ENCODE measurements around the gene RNF144A. TPM values are rescaled to one million over a fixed set of nuclear protein-coding genes. Genes with fewer than 3 reads are reported as not detected.
"Not testable (repeated sequence)": the region's sequence is repeated elsewhere in the genome, so short reads cannot be mapped to it uniquely, and the experiment has no call there.

The RNF144A gene
- total and polyA plus RNA-seq, 2 experiments from 2014 or later = 5.4 to 10.1 TPM

GRCh38 chr2:6934758-6935651 is 17.8 kb downstream of the RNF144A start:
- Histone ChIP-seq H3K9me3 (ENCODE audit: low read depth) (no peaks in the 10 kb centered on the region), H3K79me2 (peaks cover 32% of the 10 kb centered on the region), H3K4me1 (ENCODE audit: insufficient read depth) (no peaks in the 10 kb centered on the region), H3K36me3 (replicated peaks; ENCODE audit: insufficient read depth, low read depth) (no peaks in the 10 kb centered on the region), H2AFZ (no peak overlapping the region), H3K27me3 (no peaks in the 10 kb centered on the region), H3K4me2 (no peak overlapping the region), H4K20me1 (ENCODE audit: insufficient read depth, poor library complexity, severe bottlenecking) (no peaks in the 10 kb centered on the region), H3K4me3 (no peak overlapping the region), H3K9me2 (replicated peaks; ENCODE audit: insufficient read depth) (no peaks in the 10 kb centered on the region), H3K27ac (no peak overlapping the region)
- DNase-seq (ENCODE audit: low spot score) = no peak
- TF ChIP-seq CTCF (IDR thresholded peaks at IDR 0.05; ENCODE audit: poor library complexity) (no peak), EZH2 (IDR thresholded peaks at IDR 0.05; ENCODE audit: borderline replicate concordance) (no peak), EZH2phosphoT487 (IDR thresholded peaks at IDR 0.05; ENCODE audit: low read depth, severe bottlenecking, unreplicated experiment) (no peak)
- WGBS (ENCODE audit: low lambda C conversion rate, missing lambda C conversion rate) = 90% methylated on average over 11 of the region's 11 CpGs

- not testable (repeated sequence) for DNase-seq (ENCODE audit: low spot score); H3K4me1 ChIP-seq (ENCODE audit: insufficient read depth); H3K4me3 ChIP-seq; H2AFZ ChIP-seq; H3K9me3 ChIP-seq (ENCODE audit: low read depth); H4K20me1 ChIP-seq (ENCODE audit: insufficient read depth, poor library complexity, severe bottlenecking); H3K4me2 ChIP-seq; H3K36me3 ChIP-seq (replicated peaks; ENCODE audit: insufficient read depth, low read depth); H3K9me2 ChIP-seq (replicated peaks; ENCODE audit: insufficient read depth); H3K27me3 ChIP-seq; H3K27ac ChIP-seq
- 92% methylated on average over 4 of the region's 4 CpGs for WGBS (ENCODE audit: low lambda C conversion rate, missing lambda C conversion rate)
- H3K79me2 ChIP-seq = peaks cover 32% of the 10 kb centered on the region
Observed at GRCh38 chr2:6935652-6936020, 18.4 kb downstream of the RNF144A start.

- no peak overlapping the region for H3K4me2 ChIP-seq
- no peaks in the 10 kb centered on the region for H3K9me3 ChIP-seq (ENCODE audit: low read depth)
- H4K20me1 ChIP-seq (ENCODE audit: insufficient read depth, poor library complexity, severe bottlenecking) = no peaks in the 10 kb centered on the region
- H3K4me1 ChIP-seq (ENCODE audit: insufficient read depth) = no peaks in the 10 kb centered on the region
- 93% methylated on average over 2 of the region's 2 CpGs for WGBS (ENCODE audit: low lambda C conversion rate, missing lambda C conversion rate)
- H2AFZ ChIP-seq = no peak overlapping the region
- H3K36me3 ChIP-seq (replicated peaks; ENCODE audit: insufficient read depth, low read depth) = no peaks in the 10 kb centered on the region
- no peak overlapping the region for H3K4me3 ChIP-seq
- H3K27me3 ChIP-seq = no peaks in the 10 kb centered on the region
- H3K79me2 ChIP-seq = peaks cover 26% of the 10 kb centered on the region
- no peak for DNase-seq (ENCODE audit: low spot score)
- no peaks in the 10 kb centered on the region for H3K9me2 ChIP-seq (replicated peaks; ENCODE audit: insufficient read depth)
- H3K27ac ChIP-seq = no peak overlapping the region
- TF ChIP-seq CTCF (IDR thresholded peaks at IDR 0.05; ENCODE audit: poor library complexity) = no peak
- no peak for TF ChIP-seq EZH2 (IDR thresholded peaks at IDR 0.05; ENCODE audit: borderline replicate concordance)
- TF ChIP-seq EZH2phosphoT487 (IDR thresholded peaks at IDR 0.05; ENCODE audit: low read depth, severe bottlenecking, unreplicated experiment) = no peak
Observed at GRCh38 chr2:6937157-6937556, 19.9 kb downstream of the RNF144A start.

GRCh38 chr2:6937582-6937981 is 20.4 kb downstream of the RNF144A start:
- WGBS (ENCODE audit: low lambda C conversion rate, missing lambda C conversion rate) = 91% methylated on average over 4 of the region's 4 CpGs
- no peaks in the 10 kb centered on the region for H3K27me3 ChIP-seq
- no peak for TF ChIP-seq CTCF (IDR thresholded peaks at IDR 0.05; ENCODE audit: poor library complexity)
- no peak for TF ChIP-seq EZH2 (IDR thresholded peaks at IDR 0.05; ENCODE audit: borderline replicate concordance)
- no peak for TF ChIP-seq EZH2phosphoT487 (IDR thresholded peaks at IDR 0.05; ENCODE audit: low read depth, severe bottlenecking, unreplicated experiment)
- H3K27ac ChIP-seq = no peak overlapping the region
- H3K9me2 ChIP-seq (replicated peaks; ENCODE audit: insufficient read depth) = no peaks in the 10 kb centered on the region
- H3K36me3 ChIP-seq (replicated peaks; ENCODE audit: insufficient read depth, low read depth) = no peaks in the 10 kb centered on the region
- H3K4me3 ChIP-seq = no peak overlapping the region
- H3K79me2 ChIP-seq = peaks cover 21% of the 10 kb centered on the region
- H4K20me1 ChIP-seq (ENCODE audit: insufficient read depth, poor library complexity, severe bottlenecking) = no peaks in the 10 kb centered on the region
- no peak overlapping the region for H3K4me2 ChIP-seq
- no peak overlapping the region for H2AFZ ChIP-seq
- no peaks in the 10 kb centered on the region for H3K4me1 ChIP-seq (ENCODE audit: insufficient read depth)
- no peaks in the 10 kb centered on the region for H3K9me3 ChIP-seq (ENCODE audit: low read depth)
- no peak for DNase-seq (ENCODE audit: low spot score)
